HG03108 (cell line): ENCODE results near the gene SLC25A22.

Experiments used
- ATAC-seq: cut with Tn5 transposase; IDR thresholded peaks from one replicate; pipeline ENCODE4 v1.9.1; 2021; ENCODE audit warnings: moderate library complexity; ENCODE audit not compliant: unreplicated experiment

SLC25A22 gene

DNA sequence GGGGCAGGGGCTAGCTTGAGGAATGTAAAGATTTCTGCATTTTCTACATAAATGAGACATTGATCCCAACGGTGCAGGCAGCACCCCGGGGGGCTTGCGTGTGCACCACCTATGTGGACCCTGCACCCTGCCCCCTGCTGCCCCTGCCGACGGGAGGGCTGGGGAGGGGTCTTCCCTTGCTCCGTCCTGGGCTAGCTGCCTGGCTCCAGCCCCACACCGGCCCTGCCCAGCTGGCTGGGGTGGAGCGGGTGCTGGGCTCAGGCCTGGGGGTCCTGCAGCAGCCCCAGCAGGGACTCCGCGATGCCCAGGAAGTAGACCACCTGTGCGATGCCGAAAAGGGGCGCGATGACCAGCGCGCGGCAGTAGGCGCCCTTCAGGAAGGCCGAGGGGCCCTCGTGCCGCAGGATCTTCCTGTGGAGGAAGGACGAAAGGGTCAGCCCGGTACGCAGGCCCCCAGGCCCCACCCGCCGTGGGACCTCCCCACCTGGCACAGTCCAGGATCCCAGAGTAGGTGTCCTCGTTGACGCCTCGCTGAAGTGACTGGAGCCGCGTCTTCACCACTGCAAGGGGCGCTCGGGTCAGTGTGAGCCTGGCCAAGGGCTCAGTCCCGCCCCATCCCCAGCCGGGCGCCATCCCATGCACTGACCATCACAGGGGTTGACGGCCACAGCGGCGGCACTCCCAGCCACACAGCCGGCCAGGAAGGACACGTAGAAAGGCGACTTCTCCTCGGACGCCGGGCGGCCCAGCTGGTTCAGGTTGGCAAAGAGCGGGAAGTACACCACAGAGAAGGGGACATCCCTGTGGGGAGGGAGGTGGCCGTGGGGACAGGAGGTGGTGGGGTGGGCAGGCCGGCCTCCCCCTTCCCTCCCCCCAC lies 6.2 kb downstream of the SLC25A22 start:
- no peak for ATAC-seq

GRCh38 chr11:790721-791564 lies 7.1 kb downstream of the SLC25A22 start:
- no peak for ATAC-seq

DNA sequence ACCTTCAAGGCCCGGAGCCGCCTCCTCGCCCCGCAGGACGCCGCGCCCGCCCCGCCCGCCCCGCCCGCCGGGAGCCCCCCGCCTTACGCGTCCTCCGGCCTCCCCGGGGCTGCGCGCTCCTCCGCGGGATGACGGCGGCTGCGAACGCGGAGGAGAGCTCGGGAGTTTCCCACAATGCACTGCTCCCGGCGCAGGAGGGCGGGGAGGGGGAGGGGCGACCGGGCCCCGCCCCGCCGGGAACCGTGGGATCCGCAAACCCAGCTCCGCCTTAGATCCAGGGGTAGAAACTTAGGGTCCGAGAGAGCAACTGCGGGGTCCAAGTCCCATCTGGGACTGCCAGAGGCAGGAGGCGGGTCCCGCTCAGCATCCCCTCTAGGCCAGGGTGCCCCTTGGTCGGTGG lies 8.1 kb downstream of the SLC25A22 start, which contains the start of gene CEND1:
Gene CEND1, minus strand, starts transcription at position 148 of the 400 bp plus-strand sequence. CDS start 1,514 bp downstream, outside the sequence.
- no peak for ATAC-seq

DNA sequence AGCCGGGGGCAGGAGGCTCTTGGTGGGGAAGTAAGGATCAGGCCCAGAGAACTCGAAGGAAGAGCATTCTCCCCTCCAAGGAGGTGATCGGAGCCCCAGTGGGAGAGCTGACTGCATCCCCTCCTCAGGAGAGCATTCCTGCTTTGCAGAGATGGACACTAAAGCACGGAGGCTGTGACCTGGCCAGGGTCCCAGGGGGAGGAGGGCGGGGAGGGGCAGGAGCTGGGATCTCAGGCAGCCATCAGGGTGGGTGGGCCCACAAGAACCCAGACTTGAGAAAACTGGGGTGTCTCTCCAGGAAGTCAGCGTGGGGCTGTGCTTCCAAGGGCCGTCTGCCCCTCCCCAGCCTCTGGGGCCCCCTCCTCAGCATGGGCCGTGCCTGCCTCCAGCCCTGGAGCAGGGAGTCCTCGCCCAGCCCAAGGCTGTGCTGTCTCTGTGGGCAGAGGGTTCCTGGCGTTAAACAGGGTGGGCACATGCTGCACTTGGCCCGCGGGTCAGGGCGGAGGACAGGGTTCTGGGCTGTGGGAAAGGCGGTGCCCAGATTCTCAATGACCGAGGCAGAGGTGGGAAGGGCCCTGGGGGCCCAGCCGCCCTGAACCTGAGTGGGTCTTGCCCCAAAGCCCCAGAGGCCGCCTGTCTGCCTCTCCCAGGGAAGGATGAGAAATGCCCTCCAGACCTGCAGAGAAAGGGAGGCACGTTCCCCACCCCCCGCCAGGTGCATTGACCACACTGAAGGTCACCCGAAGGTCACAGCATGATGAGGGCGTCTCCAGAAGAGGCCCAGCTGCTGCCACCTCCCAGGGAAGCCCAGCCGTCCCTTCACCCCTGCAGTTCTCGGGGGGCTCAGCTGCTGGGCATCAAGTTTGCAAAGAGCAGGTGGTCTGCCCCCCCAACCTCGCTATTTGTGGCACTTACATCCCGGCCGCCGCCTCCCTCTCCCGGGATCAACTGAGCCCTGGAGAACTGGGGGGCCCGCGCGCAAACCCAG lies 8.8 kb downstream of the SLC25A22 start:
- ATAC-seq, result no peak

GRCh38 chr11:788009-788640 lies 10.0 kb downstream of the SLC25A22 start:
- no peak for ATAC-seq

GRCh38 chr11:787084-787675 lies 10.9 kb downstream of the SLC25A22 start:
- no peak for ATAC-seq

DNA sequence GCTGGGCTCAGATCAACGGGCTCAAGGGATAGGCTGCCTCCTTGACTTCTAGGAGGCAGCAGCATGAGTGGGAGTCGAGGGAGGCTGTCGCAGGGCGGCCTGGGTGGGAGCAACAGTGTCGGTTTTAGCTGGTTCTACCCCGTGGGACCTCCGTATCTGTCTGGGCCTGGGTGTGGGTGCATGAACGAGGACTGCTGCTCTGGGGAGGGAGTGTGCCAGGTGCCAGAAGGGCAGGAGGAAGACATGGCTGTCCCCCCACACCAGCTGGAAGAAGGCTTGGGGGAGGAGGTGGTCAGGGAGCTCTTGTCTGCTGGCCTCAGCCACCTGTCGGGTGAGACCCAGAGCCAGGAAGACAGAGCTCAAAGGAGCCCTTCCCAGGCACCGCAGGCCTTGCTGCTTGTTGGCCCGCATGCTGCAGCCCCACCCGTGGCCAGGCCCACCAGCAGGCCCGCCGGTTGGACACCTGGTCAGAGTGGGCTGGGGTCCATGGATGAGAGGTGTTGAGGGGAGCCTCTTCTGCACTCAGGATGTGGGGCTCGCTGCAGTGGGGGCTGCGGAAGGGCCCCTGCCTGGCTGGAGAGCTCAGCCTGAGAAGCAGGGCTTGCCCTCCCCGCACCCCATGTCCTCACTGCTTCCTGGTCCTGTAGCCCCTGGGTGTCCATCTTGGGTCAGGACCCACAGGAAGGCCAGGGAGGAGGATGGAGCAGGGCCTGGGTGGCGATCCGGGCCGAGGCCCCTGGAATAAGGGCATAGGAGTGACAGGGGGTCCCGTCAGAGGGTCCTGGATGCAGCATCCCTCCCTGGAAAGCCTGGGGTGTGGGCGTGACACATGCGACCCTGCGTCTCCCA lies 11.6 kb downstream of the SLC25A22 start:
- ATAC-seq, result no peak

DNA sequence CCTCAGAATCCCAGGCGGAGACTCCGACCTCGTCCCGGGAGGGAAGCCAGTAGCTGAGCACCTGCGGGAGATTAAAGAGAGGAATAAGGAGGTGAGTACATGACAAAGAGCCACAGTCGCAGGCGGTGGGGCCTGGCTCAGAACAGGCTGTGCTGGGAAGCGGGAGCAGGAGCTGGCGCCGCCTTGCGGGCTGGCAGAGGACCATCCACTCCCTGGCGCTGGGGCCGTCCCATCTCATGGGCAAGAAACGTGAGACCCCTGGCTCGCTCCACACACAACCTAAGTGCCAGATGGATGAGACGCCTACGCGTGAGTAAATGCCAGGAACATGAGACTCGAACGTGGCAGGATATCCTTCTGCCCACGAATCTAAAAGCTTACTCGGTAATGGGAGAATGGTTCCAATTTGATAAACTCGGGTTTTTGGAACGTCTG lies 14.5 kb downstream of the SLC25A22 start:
- no peak for ATAC-seq

DNA sequence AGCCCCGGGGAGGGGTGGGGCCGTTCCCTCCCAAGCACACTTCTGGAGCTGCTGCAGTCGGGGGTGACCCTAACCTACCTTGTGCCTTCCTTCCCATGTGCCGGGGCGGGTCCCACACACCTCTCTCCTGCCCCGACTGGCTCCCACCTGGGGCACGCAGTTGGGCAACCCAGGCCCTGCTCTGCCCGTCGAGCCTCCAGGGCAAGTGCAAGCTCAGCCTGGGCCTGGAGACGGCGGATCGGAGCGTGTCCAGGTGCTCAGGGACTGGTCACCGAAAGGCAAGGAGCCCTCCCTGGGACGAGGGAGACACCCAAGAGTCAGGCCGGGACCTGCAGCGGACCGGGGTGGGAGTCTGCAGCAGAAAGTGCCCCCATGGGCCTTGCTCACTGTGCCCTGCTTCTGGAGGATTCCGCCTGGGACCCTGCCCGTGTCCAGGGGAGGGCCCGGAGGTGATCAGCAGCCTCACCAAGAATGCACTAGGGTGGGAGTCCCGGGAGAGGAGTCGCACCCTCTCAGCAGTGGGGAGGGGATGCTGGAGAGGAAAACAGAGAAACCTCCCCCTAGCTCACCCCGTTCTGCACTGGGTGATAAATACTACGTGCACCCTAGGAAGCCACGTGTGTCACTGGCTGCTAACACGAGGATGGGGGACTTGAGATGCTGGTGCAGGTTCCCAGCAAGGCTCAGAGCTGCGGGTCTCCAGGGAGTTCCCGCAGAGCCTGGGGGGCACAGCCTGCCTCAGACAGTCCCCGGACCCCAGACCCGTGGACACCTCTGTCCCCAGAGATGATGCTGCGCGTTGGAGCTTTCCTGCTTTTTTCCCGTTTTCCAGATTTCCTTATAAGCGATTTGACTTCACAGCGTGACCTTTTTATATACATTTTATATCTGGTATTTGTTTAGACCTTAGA lies 15.6 kb downstream of the SLC25A22 start:
- no peak for ATAC-seq

- no peak for ATAC-seq
Measured at GRCh38 chr11:779955-780532, 18.0 kb downstream of the SLC25A22 start.

- no peak for ATAC-seq
Measured at GRCh38 chr11:778976-779954, 18.8 kb downstream of the SLC25A22 start.

DNA sequence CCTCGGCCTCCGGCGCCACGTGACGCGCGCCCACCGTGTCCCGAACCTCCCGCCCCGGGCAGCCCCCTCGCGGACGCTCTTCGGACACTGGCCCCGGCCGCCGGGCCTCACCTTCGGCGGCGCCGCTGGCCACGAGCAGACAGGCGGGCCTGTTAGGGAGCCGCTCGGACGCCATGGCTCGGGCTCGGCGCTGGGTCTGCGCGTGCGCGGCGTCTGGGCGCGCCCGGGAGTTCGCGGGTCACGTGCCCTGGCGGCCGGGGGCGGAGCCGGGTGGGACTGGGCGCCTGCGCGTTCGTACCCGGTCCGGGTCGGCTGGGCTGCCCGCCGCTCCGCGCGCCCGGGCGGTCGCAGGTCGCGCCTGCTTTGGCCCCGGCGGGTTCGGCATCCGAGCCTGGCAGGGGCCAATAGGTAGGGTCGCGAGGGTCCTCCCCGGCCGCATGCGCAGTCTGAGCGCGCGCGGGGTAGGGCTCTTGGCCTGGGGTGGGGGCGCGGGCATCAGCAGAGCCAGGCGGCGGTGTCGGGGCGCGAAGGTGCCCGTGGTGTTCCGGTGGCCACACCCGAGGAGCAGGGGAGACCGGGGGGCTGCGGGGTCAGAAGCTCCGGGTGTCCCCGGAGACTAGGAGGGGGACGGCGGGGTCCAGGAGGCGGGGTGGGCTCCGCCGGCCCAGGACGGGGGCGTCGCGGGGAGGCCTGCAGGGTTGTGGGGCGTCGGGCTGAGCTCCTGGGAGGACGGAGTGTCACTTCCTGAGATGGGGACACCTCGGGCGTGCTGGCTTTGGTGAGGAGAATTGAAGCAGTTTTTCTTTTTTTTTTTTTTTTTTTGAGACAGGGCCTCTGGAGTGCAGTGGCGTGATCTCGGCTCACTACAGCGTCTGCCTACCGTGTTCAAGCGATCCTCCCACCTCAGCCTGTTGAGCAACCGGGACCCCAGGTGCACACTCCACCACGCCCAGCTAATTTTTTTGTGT lies 20.5 kb downstream of the SLC25A22 start, which contains the start of gene GATD1:
Gene GATD1, minus strand, starts transcription at position 200 of the 968 bp plus-strand sequence. Its CDS starts 25 bp downstream, at position 175.
- peak; percentile 78 for ATAC-seq

DNA sequence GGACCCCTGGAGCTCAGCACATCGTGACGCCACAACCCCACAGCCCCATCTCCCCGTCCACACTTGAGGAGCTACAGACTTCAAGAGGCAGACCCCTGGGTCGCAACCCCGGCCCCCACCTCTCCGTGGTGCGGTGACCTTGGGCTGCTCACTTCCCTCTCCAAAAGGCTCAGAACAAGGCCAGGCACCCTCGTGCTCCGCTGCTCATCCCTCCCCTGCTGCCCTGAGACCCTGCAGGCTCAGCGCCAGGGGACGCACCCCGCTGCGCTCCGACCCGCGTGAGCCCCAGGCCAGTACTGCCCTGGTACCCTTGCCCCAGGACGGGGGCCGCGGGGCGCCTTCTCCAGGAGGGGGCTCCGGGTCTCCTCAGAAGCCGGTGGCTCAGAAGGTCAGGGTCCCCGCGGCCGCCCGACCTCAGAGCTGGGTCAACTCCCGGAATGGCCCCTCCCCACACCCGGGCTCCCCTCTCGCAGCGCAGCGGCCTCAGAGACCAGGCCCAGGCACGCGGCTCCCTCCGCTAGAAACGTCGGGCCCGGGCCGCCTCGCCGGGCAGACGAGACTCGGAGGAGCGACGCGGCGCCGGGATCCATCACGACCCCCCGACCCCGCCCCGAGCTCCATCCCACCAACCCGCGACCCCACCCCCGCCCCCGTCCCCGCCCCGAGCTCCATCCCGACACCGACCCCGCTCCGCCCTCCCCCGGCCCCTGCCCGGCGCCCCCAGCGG lies 21.4 kb downstream of the SLC25A22 start:
- peak; percentile 21 for ATAC-seq

DNA sequence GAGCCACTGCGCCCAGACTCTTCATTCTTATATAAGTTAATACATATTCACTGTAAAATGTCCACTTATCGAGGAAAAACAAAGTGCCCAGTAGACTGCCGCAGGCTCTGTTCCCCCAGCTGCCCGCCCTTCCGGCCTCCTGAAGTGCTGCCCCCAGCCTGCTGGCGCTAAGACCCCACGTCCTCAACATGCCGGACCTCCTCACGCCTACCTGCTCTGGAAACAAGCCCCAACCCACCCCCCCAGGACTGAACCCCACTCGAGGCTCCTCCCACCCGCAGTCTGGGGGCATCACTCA lies 21.9 kb downstream of the SLC25A22 start:
- ATAC-seq, result no peak
